ENCODE measurements around the gene JSRP1.

DNA sequence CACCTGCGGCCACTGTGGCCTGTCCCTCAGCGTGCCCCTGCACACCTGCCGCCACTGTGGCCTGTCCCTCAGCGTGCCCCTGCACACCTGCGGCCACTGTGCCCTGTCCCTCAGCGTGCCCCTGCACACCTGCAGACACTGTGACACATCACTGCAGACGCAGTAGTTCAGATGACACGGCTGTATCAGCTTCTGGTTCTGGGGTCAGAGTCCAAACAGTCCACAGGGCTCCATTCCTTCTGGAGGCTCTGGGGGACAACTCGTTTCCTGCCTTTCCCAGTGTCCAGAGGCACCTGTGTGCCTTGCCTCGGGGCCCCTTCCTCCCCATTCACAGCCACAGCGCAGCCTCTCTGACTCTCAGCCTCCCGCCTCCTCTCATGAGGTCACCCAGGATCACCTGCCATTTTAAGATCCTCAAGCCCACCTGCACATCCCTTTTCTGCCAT, 14.1 kb downstream of the JSRP1 start:
- TF ChIP-seq, protein P1, sequence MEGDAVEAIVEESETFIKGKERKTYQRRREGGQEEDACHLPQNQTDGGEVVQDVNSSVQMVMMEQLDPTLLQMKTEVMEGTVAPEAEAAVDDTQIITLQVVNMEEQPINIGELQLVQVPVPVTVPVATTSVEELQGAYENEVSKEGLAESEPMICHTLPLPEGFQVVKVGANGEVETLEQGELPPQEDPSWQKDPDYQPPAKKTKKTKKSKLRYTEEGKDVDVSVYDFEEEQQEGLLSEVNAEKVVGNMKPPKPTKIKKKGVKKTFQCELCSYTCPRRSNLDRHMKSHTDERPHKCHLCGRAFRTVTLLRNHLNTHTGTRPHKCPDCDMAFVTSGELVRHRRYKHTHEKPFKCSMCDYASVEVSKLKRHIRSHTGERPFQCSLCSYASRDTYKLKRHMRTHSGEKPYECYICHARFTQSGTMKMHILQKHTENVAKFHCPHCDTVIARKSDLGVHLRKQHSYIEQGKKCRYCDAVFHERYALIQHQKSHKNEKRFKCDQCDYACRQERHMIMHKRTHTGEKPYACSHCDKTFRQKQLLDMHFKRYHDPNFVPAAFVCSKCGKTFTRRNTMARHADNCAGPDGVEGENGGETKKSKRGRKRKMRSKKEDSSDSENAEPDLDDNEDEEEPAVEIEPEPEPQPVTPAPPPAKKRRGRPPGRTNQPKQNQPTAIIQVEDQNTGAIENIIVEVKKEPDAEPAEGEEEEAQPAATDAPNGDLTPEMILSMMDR (IDR thresholded peaks at IDR 0.05): peak in 1 of 6 experiments; percentile 7
- TF ChIP-seq POLR2A (IDR thresholded peaks at IDR 0.05): peak; percentile 62 to 73
